CD4-positive, alpha-beta T cell treated with Interleukin-4 for 4 hours (primary cell): ENCODE results near the gene CAPN5.
"Not testable (repeated sequence)": the region's sequence is repeated elsewhere in the genome, so short reads cannot be mapped to it uniquely, and the experiment has no call there.

ENCODE experiments used
- DNase-seq: peaks from one replicate; pipeline ENCODE4 v3.0.0-alpha.2; 2020

Gene CAPN5

DNA sequence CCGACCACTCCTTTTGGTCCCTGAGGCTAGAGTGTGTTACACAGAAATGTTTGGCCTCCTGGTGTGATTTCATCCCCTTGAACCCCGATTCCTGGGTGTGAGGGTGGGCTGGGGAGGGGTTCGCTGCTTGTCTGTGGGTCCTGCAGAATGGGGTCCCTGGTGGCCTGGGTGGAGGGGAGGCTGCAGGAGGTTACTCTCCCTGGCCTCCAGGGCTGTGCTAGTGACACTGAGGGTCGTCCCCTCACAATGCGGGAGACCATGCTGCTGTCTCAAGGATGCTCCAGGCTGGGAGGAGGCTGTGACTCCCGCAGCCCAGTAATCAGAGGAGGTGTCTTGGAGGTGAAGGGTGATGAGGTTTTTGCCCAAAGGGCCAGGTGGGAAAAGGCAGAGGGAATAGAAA, 18.9 kb downstream of the CAPN5 start:
- no peak for DNase-seq

DNA sequence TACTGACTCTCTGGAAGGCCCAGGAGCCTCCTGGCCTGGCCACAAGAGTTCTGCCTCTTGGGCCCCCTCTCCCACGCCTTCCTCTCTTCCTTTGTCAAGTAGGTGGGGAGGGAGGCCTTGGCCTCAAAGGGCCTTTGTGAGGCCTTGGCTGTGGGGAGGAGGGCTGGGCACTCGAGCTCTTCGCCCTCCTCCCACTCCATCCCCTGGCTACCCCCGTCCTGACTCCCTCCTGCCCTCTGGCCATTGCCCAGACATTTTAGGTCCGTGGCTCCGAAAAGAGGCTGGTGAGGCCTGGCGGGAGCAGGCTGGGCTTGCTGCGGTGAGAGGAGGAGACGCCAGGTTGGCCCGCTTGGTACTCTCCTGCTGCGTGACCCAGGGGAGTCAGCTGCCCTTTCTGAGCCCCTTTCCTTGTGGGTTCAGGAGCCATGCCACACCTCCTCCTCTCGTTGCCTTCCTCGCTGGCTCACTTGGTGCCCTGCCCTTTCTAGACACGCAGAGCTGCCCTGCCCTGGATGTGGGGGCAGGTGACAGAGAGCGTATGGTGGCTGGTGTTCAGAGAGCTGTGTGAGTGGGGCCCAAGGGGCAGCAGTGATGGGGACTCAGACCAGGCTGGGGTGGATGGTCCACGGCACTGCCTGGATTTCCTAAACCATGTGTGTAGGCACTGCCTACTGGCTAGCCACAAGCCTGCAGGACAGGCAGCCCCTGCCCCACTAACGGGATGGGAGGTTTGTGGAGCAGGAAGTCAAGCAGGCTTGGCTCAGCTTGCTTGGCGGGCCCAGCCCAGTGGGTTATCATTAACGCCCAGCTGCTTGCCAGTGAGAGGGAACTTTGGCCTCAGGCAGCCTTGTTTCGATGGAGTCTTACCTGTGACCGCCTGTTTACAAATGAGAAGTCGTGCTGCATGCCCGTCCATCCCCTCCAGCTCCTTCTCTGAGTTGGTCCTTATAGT, 20.0 kb downstream of the CAPN5 start:
- DNase-seq = no peak

DNA sequence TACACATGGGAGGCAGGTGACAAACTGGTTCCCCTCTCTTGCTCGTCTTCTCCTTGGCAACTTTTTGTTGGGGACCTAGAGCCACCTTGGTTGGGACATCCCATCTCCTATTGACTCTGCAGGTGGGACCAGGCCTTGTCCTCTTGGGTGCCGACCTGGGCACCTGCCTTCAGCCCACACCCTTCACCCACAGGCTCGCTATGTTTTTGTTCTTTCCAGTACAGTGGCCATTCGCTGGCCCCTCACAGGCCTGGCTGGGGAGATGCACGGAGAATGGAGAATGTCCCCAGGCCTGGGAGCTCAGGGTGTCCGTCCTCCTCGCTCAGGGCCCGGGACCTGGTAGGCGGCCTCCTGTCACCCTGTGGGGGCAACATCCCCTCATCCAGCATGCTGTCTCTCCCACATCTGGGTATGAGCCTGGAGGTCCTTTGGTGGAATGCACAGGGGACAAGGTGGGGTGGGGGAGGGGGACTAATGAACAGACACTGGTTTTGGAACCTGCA, 21.0 kb downstream of the CAPN5 start:
- DNase-seq = no peak

DNA sequence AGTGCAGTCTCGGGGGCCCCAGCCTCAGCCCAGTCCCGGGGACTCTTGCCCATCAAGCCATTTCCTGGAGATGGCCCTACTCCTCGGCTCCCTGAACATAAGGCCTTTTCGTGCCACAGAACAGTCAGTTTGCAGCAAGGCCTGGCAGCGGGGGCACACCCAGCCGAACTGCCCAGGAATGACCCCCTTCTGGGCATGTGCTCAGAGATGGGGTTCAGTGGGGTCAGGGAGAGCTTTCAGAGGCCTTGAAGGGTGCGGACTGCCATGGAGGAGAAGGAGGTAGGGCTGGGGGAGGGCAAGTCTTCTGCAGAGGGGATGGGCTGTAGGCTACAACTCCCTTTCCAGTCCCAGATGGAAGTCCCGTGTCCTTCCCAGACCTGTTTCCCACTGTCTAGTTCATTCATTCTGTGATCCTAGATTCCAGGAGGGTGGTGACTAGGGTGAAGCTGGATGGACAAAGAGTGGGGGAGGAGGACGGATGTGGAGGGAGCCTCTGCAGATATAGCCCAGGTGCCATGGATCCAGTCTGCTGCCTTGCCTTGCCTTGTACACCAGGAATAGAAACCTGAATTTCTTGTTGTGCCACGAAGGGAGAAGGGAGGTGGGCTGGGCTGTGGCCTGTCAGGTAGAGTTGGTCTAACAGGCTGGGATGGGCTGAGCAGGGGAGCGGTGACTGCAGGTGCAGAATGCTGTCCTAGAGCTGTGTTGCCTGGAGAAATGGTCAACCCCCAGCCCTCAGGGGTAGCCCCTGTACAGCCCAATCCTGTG, 21.6 kb downstream of the CAPN5 start:
- DNase-seq = no peak

DNA sequence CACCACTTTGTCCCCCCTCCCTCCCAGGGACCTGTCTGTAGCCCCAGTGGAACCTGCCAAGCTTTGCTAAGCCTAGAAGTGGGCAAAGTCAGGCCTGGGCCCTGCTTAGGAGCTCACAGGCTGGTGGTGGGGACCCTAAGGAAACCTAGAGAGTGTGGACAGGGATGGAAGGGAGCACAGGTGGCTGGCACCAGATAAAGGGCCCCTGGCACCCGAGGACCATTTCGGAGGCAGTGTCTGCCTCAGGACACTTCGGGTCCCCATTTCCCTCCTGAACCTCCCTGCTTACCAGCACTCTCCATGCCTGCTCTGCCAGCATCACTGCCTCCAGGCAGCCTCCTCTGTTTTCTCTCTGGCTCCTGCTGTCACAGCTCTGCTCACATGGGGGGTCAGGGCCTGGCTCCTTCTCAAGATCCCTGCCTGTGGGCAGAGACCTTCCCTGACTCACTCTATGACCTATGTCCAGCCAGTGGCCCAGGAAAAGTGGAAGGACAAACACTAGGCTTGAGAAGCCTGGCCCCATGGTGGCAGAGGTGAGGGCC, 22.3 kb downstream of the CAPN5 start:
- DNase-seq = no peak

DNA sequence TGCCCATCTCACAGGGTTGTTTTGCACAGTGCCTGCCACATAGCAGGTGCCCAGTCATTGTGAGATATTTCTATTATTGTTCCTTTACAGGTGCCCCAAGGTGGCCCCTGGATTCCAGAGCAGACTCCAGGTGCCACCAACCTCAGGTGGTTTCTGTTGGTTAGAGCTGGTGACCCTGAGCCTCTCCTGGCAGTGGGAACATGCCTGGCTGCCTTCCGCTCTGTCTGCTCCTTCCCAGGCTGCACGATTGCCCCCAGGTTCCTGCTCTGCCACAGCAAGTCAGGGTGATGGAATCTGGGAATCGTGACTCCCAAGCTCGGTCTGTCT, 23.2 kb downstream of the CAPN5 start:
- DNase-seq = no peak

DNA sequence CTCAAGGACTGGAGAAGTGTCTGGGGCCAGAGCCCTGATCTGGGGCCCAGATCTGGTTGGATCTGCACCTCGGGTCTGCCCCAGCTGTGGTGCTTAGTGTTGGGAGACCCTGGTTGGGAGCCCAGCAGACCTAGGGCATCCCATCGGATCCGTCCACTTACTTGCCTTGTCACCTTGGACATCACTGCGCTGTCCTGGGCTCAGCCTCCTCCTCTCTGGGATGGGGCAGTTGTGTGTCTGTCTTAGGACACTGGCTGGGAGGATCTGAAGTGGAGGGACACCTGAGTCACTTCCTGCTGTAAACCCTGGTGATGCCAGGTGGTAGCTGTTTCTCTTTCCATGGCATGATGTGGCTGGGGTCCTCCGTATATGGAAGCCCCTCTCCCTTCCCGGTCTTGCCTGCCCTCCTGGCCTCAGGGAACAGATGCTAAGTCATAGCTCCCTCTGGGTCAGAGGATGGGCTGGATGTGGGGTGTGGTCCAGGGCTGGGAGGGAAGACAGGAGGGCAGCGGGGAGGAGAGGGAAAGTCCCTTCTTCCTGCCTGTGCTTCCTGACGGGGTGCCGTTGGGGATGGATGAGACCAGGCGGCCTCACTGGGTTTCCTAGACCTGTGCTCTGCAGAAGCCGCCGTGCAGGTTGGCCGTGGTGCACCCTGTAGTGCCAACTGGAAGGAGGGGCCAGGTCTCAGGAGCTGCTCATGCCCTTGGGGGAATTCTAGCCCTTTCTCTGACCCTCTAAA, 23.8 kb downstream of the CAPN5 start:
- DNase-seq = no peak

DNA sequence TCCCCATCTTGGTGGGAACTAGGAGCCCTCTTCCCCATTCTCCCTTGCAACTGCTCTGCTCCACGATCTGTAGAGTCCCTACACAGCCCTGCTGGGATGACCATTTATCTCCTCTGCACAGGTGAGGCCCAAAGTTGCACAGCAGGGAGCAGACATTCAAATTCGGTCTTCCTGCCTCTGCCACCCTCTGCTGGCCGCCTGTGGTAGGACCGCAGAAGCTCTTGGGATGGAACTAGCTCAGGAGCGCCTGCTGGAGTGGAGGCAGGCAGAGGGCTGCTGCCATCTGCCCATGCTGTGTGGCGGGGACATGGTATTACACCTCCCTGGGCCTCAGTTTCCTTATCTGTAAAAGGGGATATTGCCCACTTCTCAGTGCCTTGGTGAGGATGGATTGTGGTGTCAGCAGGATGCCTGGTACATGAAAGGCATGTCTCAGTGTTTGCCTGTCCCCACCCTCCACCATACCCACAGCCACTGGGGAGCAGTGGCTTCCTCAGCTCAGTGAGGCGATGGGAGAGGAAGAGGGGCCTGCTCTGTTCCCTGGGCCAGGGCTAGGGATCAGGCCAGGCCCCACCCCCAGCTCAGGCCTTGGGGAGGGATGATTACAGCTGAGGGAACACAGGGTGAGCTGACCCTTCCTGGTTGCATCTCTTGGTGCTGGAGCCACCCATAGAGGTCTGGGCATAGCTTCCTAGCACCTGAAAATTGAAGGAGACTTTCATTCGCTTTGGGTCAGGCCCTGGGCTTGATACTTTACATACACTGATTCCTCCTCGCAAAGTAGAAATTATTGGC, 24.6 kb downstream of the CAPN5 start:
- DNase-seq = peak; percentile 74

DNA sequence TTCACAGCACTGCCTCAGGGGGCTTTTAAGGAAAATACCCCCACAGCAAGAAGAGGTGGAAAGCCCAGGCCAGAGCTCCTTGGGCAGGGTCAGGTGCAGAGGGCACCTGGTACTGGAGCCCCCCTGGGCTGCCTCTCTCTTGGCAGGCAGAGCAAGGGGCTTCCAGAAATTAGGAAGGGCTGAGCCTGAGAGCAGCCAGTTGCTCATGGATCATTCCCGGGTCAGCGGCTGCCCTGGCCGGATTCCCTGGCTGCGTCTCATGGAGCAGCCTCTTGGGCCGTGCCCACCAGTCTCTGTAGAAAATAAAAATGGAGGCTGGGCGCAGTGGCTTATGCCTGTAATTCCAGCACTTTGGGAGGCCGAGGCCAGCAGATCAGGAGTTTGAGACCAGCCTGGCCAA, 25.6 kb downstream of the CAPN5 start:
- DNase-seq = no peak

DNA sequence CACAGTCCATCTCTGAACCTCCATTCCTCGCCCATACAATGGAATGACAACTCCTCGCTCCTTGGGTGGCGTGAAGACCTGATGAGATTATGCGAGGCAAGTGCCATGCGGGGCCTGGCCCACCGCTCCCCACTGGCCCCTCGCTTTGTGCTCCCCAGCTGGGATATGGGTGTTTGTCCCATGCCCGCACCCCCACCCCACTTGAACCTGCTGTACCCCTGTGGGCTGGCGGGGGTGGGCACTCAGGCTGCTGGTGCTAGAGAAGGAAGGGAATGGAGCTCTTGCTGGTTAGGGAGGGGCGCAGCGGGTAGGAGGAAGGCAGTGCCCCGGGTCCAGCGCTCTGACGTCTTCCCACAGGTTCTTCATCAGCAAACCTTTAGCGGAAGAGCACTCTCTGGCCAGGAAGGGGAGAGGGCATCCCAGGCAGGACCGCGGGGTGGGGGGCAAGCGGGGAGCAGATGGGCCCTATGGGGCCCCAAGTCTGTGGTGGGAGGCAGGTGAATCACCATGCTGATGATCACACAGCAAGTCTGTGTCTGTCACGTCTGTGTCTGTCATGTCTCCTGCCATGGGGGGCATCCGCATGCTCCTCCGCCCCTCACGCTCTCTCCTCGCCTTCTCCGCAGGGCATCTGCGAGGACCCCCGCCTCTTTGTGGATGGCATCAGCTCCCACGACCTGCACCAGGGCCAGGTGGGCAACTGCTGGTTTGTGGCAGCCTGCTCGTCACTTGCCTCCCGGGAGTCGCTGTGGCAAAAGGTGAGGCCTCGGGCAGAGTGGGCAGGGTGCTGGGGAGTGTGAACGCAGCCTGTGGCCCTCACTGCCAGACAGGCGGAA, 26.5 kb downstream of the CAPN5 start:
- DNase-seq = no peak

DNA sequence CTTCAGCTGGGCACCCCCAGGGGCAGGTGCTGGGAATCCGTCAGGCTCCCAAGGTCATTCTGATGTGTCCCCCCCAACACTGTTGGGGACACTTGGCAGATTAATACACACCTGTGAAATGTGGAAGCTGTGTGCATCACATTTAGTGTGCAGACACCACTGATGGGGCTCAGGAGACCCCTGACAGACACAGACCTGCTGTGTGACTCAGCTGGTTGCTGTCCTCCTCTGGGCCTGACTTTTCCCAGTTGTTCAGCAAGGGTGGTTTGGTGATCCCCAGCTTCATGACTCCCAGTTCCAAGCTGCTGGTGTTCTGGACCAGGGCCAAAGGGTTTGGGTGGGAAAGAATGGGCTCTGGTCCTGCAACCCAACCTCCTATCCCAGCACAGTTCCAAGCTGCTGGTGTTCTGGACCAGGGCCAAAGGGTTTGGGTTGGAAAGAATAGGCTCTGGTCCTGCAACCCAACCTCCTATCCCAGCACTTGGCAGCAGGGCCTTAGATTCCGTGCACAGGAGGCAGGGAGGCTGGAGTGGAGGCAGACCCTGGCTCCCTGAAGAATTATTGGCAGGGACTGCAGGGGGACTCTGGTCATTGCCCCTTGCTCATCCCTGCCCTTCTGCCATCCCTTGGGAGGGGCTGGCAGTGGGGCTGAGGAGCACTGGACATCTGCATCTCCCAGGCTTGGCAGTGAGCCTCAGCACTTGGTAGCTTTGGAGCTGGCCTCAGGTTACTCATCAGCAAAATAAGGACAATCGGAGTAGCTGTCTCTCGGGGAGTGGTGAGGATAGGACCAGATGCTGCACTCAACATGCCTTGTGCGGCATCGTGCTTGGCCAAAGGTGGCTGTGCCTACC, 27.4 kb downstream of the CAPN5 start:
- no peak for DNase-seq

DNA sequence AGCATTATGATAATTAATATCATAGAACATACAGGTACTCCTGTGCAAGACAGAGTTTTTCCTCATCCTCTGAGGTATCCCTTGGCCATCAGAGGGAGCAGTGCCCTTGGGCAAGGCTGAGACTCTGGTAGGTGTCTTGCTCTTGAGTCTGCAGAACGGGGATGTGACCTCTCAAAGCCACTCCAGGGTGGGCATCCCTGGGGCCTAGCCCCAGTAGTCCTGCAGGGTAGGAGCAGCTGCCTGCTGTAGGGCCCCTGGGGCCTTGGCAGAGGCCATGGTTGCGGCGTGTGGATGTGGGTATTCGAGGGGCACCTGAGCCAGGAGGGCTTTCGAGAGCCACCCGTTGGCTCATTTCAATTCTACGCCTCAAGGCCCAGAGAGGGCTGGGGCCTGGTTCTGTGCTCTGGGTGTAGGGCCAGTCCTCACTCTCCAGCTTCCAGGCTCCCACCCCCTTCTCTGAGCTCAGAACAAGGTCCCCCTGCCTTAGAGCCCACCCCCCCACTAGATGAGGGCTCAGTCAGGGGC, 28.1 kb downstream of the CAPN5 start:
- DNase-seq = no peak

DNA sequence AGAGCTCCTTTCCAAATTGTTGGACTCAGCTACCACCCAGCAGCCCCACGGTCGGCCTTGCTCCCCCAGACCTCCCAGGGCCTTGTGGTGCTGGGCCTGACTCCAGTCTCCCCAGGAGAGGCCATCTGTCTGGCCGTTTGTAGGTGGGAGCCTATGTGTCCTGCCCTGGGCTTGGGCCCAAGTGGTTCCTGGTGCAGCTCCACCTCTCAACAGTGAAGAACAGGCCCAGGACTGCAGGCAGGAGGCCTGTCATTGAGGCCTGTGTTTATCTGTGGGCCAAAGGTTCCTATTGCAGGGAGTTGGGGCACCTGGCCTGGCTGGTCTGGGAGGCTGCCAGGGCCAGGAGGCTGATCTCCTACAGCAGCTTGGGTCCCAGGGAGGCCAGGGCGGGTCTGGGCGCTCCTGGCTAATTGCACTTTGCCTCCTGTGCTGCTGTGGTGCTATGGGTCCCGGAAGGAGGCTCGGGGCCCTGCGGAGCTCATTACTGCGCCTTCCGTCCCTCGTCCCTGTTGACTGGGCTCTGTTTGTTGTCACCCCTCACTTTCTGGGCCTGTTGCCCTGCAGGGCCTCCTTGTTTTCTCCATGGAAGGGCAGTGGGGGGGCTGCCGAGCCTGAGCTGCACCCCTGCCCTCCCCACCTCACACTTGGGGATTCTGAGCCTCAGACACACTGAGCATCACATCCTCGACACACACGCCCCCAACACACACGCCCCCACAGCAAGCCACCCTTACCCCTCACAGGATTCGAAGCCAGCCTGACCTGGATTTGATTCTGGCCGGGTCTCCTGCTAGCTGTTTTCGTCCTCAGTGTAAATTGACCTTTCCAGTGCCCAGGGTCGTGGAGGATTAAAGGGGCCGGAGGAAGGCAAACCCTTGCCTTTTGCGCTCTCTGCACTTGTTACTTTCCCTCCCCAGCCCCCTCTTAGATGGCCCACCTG, 29.1 kb downstream of the CAPN5 start:
- DNase-seq = no peak

DNA sequence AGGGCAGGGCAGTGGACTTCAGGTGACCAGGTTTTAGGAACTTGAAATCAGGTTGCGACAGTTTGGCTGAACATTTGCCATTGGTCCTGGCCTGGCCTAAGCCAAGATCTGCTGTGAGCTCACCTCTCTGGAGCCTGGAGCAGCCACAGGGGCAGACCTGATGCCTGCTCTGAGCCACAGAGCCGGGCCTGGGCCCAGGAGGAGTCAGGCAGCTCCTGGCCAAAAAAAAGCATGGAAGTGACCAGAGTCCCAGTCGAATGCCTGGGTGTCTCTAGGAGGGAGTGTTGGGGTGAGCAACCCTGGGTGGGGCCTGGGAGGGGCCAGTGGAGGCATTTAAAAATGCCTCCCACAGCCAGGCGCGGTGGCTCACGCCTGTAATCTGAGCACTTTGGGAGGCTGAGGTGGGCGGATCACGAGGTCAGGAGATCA, 29.8 kb downstream of the CAPN5 start:
- DNase-seq = no peak

DNA sequence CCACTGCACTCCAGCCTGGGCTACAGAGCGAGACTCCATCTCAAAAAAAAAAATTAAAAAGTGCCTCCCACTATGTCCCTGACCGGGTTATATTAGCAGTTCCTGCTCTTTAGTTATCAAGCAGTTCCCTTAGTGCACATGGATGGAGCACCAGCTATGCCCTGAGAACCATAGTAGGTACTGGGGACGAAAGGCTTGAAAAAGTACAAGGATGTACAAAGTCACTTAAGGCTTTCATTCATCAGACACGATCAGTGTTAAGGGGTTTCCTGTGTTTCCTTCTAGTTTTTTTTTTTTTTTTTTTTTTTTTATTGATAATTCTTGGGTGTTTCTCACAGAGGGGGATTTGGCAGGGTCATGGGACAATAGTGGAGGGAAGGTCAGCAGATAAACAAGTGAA, 30.4 kb downstream of the CAPN5 start:
- DNase-seq = not testable (repeated sequence)

DNA sequence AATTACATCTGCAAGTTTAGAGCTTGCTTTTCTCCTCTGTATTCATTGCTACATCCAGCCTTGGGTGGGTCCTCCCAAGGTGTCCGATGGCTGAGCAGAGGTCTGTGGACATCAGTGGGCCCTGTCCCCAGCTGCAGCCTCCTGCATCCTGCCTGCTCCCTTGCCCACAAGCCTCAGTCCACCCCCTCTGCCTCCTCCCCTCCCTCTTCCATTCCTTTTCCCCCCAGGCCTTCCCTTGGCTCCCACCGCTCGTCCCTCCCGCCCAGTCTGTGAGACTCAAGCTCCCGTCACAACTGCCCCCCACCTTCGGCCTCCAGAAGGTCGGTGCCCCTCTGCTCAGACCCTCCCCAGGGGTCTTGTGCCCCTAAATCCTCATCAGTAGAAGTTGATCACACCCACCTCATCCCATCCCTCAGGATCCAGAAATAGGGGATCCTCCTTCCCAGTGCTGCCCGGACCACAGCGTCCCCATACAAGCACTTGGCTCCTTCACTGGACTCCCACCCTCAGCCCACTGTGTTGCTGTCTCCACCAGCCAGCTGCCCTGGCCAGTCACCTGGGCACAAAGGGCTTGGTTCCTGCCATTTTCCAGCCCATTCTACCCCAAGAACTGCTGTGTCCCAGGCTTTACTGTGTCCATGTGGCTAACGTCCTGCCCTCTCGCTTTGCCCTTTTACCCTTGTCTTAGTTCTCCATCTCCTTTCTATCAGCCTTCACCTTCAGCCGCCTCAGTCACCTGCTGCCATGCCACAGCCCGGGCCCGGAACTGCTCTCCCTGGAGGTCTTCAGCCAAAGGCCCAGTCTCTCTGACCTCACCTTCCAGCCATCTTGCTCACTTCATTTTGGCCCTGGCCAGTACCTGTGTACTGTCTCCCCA, 33.6 kb downstream of the CAPN5 start:
- DNase-seq = no peak

DNA sequence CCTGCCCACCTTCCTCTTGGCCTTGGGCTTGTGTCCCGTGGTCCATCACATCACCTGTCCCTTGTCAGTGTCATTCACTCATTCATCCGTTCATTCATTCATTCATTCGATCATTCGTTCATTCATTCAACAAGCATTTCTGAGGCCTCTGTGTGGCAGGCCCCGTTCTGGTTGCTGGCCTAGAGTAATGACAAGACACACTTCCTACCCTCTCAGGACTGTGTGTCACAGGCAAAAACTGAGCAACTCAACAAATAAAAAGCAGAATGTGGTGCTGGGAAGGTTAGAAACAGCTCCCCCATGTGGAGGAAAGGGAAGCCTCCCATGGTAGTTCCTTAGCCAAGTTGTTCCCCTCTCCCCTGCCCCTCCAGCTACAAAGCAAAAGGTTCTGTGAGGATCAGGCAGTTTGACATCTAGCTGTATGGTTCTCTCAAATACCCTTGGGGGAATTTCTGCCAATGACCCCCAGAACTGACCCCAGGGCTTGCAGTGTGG, 34.3 kb downstream of the CAPN5 start:
- DNase-seq = no peak
